ENCODE data around the gene LIMCH1. TPM values are rescaled to one million over a fixed set of nuclear protein-coding genes. Genes with fewer than 3 reads are reported as not detected.
A peak's percentile ranks its signal among the peaks of the same experiment; 100 is the strongest.
"Not testable (repeated sequence)": the region's sequence is repeated elsewhere in the genome, so short reads cannot be mapped to it uniquely, and the experiment has no call there.

Gene LIMCH1
- polyA plus RNA-seq, 5 donors = 85.4 to 134 (median 114) TPM

GRCh38 chr4:41639291-41639690, 101.3 kb downstream of the LIMCH1 start:
- DNase-seq = no peak

- no peak for DNase-seq
Observed at GRCh38 chr4:41640906-41641305, 102.9 kb downstream of the LIMCH1 start.

- not testable (repeated sequence) for DNase-seq
Observed at GRCh38 chr4:41642746-41643145, 104.8 kb downstream of the LIMCH1 start.

GRCh38 chr4:41643331-41643730, 105.4 kb downstream of the LIMCH1 start:
- DNase-seq = no peak

GRCh38 chr4:41644288-41644914, 106.4 kb downstream of the LIMCH1 start:
- peak; percentile 80 to 85 for DNase-seq

GRCh38 chr4:41644915-41645295, 106.9 kb downstream of the LIMCH1 start:
- no peak for DNase-seq

GRCh38 chr4:41645728-41646390, 107.9 kb downstream of the LIMCH1 start:
- DNase-seq = no peak

- no peak for DNase-seq
Observed at GRCh38 chr4:41646862-41647261, 108.9 kb downstream of the LIMCH1 start.

GRCh38 chr4:41647383-41647782, 109.4 kb downstream of the LIMCH1 start:
- DNase-seq = no peak

- DNase-seq = not testable (repeated sequence)
Observed at GRCh38 chr4:41651150-41651549, 113.2 kb downstream of the LIMCH1 start.

GRCh38 chr4:41652971-41653370, 115.0 kb downstream of the LIMCH1 start:
- no peak for DNase-seq

GRCh38 chr4:41653523-41653922, 115.6 kb downstream of the LIMCH1 start:
- DNase-seq = no peak

- DNase-seq = no peak
Observed at GRCh38 chr4:41655177-41655576, 117.2 kb downstream of the LIMCH1 start.

- DNase-seq = no peak
Observed at GRCh38 chr4:41656106-41656505, 118.1 kb downstream of the LIMCH1 start.

GRCh38 chr4:41656572-41657520, 118.9 kb downstream of the LIMCH1 start:
- no peak for DNase-seq

- no peak for DNase-seq
Observed at GRCh38 chr4:41657561-41657960, 119.6 kb downstream of the LIMCH1 start.

- no peak for DNase-seq
Observed at GRCh38 chr4:41658163-41658562, 120.2 kb downstream of the LIMCH1 start.

- DNase-seq = no peak
Observed at GRCh38 chr4:41660352-41660751, 122.4 kb downstream of the LIMCH1 start.

- DNase-seq = peak; percentile 53 to 63
Observed at GRCh38 chr4:41661442-41662076, 123.6 kb downstream of the LIMCH1 start.

- peak; percentile 42 to 46 for DNase-seq
Observed at GRCh38 chr4:41665636-41666207, 127.8 kb downstream of the LIMCH1 start.

GRCh38 chr4:41668024-41668423, 130.1 kb downstream of the LIMCH1 start:
- no peak for DNase-seq

GRCh38 chr4:41670530-41670929, 132.6 kb downstream of the LIMCH1 start:
- DNase-seq = no peak
